IMR-90 (cell line): ENCODE results near the gene TEPSIN. TPM values are rescaled to one million over a fixed set of nuclear protein-coding genes. Genes with fewer than 3 reads are reported as not detected.
A peak's percentile ranks its signal among the peaks of the same experiment; 100 is the strongest.

Source experiments
- ATAC-seq: fragments of 200-7000 bp; cut with Tn5 transposase; 2 replicates; pipeline ENCODE4 v1.9.1; 2020; ENCODE audit warnings: low read depth, mild to moderate bottlenecking, moderate library complexity
- BruUV-seq: library from RNA; stranded (reverse); fragments of 400-500 nt; replicated peaks from 2 replicates; lab custom pipeline; 2021; lab: Mats Ljungman, UMichigan
- CTCF ChIA-PET: fragments of 300-600 bp; formaldehyde crosslinking; extraction: SDS; loops from one replicate; lab custom pipeline; 2021; ENCODE audit warnings: antibody characterized with exemption; lab: Yijun Ruan, JAX
- POLR2A ChIA-PET: fragments of 300-600 bp; sonication (Branson Sonifier 250); formaldehyde crosslinking; loops from one replicate; lab custom pipeline; 2022; ENCODE audit warnings: antibody characterized with exemption; ENCODE audit not compliant: unreplicated experiment; lab: Charles Lee
- DNase-seq: peaks from one replicate; pipeline ENCODE4 v3.0.0; 2013
- H2AFZ ChIP-seq: replicated peaks from 2 replicates; pipeline ENCODE3; 2013; ENCODE audit warnings: low read length, mild to moderate bottlenecking; ENCODE audit not compliant: poor library complexity
- H2AK5ac ChIP-seq: 2 replicates; pipeline ENCODE4 v1.6.1; 2013; ENCODE audit warnings: low read depth, low read length, inconsistent platforms
- H2AK9ac ChIP-seq: replicated peaks from 2 replicates; pipeline ENCODE3; 2013; ENCODE audit warnings: mild to moderate bottlenecking, low read depth, low read length, moderate library complexity; ENCODE audit not compliant: poor library complexity
- H2BK120ac ChIP-seq: 2 replicates; pipeline ENCODE4 v1.6.1; 2013; ENCODE audit warnings: low read depth, low read length, inconsistent platforms
- H2BK15ac ChIP-seq: 3 replicates; pipeline ENCODE4 v1.6.1; 2013; ENCODE audit warnings: low read depth, low read length, inconsistent platforms
- H2BK20ac ChIP-seq: 2 replicates; pipeline ENCODE4 v1.6.1; 2013; ENCODE audit warnings: low read depth, mild to moderate bottlenecking, inconsistent platforms, low read length, moderate library complexity
- H2BK5ac ChIP-seq: 2 replicates; pipeline ENCODE4 v1.6.1; 2013; ENCODE audit warnings: mild to moderate bottlenecking, low read depth, low read length, inconsistent platforms; ENCODE audit not compliant: poor library complexity, severe bottlenecking
- H3K14ac ChIP-seq: replicated peaks from 2 replicates; pipeline ENCODE4 v1.6.1; 2013; ENCODE audit warnings: low read depth, low read length, inconsistent platforms
- H3K18ac ChIP-seq: 2 replicates; pipeline ENCODE4 v1.6.1; 2013; ENCODE audit warnings: low read depth, low read length, control low read depth
- H3K23ac ChIP-seq: 2 replicates; pipeline ENCODE4 v1.6.1; 2013; ENCODE audit warnings: low read depth, low read length, inconsistent platforms
- H3K27ac ChIP-seq: 2 replicates; pipeline ENCODE4 v1.5.1; 2013; ENCODE audit warnings: mild to moderate bottlenecking, control low read depth, low read length; ENCODE audit not compliant: insufficient read depth
- H3K27me3 ChIP-seq: 2 replicates; pipeline ENCODE4 v1.6.1; 2013; ENCODE audit warnings: low read length; ENCODE audit not compliant: control insufficient read depth, insufficient read depth
- H3K36me3 ChIP-seq: 2 replicates; pipeline ENCODE4 v1.6.1; 2013; ENCODE audit warnings: low read length, mixed read lengths; ENCODE audit not compliant: control insufficient read depth, insufficient read depth
- H3K4ac ChIP-seq: 2 replicates; pipeline ENCODE4 v1.6.1; 2013; ENCODE audit warnings: low read depth, low read length, inconsistent platforms
- H3K4me1 ChIP-seq: 2 replicates; pipeline ENCODE4 v1.6.1; 2013; ENCODE audit warnings: low read length, mixed read lengths; ENCODE audit not compliant: control insufficient read depth, insufficient read depth
- H3K4me2 ChIP-seq: 2 replicates; pipeline ENCODE4 v1.6.1; 2013; ENCODE audit warnings: low read depth, mild to moderate bottlenecking, control low read depth, low read length, moderate library complexity
- H3K4me3 ChIP-seq: 2 replicates; pipeline ENCODE4 v1.5.1; 2013; ENCODE audit warnings: low read depth, mild to moderate bottlenecking, control low read depth, low read length, moderate library complexity; ENCODE audit not compliant: insufficient read depth
- H3K56ac ChIP-seq: 2 replicates; pipeline ENCODE4 v1.6.1; 2013; ENCODE audit warnings: low read length, inconsistent platforms; ENCODE audit not compliant: insufficient read depth; ENCODE audit errors: extremely low read depth
- H3K79me1 ChIP-seq, 2 experiments: 2 replicates each; pipeline ENCODE4 v1.6.1; 2013; ENCODE audit warnings: low read length in 2 of 2, inconsistent platforms in 1 of 2, low read depth in 1 of 2
- H3K9ac ChIP-seq: 2 replicates; pipeline ENCODE4 v1.6.1; 2013; ENCODE audit warnings: low read depth, low read length, control low read depth
- H3K9me1 ChIP-seq: 2 replicates; pipeline ENCODE4 v1.6.1; 2013; ENCODE audit warnings: low read length, inconsistent platforms; ENCODE audit not compliant: insufficient read depth
- H3K9me3 ChIP-seq: 2 replicates; pipeline ENCODE4 v1.6.1; 2013; ENCODE audit warnings: low read length; ENCODE audit not compliant: control insufficient read depth, insufficient read depth
- H4K20me1 ChIP-seq: 2 replicates; pipeline ENCODE4 v1.6.1; 2013; ENCODE audit warnings: low read length, inconsistent platforms; ENCODE audit not compliant: insufficient read depth
- H4K5ac ChIP-seq: 2 replicates; pipeline ENCODE4 v1.6.1; 2013; ENCODE audit warnings: mild to moderate bottlenecking, low read depth, low read length, control low read depth
- H4K8ac ChIP-seq, 2 experiments: 2 replicates each; pipeline ENCODE4 v1.6.1; 2013; ENCODE audit warnings: low read depth in 2 of 2, low read length in 2 of 2, control low read depth in 1 of 2, inconsistent platforms in 1 of 2
- H4K91ac ChIP-seq: 2 replicates; pipeline ENCODE4 v1.6.1; 2013; ENCODE audit warnings: low read depth, low read length, inconsistent platforms; ENCODE audit not compliant: insufficient read depth
- BHLHE40 ChIP-seq: fragments of 150-350 bp; IDR thresholded peaks from 2 replicates; pipeline ENCODE4 v1.6.1; 2016; ENCODE audit warnings: mild to moderate bottlenecking, low read depth, low read length
- CEBPB ChIP-seq: IDR thresholded peaks from 2 replicates; pipeline ENCODE4 v1.6.1; 2012; ENCODE audit warnings: low read depth, low read length, improper control_type of control experiment
- CHD1 ChIP-seq: IDR thresholded peaks from 2 replicates; pipeline ENCODE4 v1.6.1; 2012; ENCODE audit warnings: low read depth, low read length, improper control_type of control experiment
- FOS ChIP-seq: fragments of 150-350 bp; IDR thresholded peaks from 2 replicates; pipeline ENCODE4 v1.6.1; 2016; ENCODE audit warnings: low read depth, low read length
- MAFK ChIP-seq: IDR thresholded peaks from 2 replicates; pipeline ENCODE4 v1.6.1; 2012; ENCODE audit warnings: low read depth, low read length, improper control_type of control experiment
- MAZ ChIP-seq: IDR thresholded peaks from 2 replicates; pipeline ENCODE4 v1.6.1; 2012; ENCODE audit warnings: low read depth, mild to moderate bottlenecking, low read length, improper control_type of control experiment, moderate library complexity, borderline replicate concordance
- MXI1 ChIP-seq: IDR thresholded peaks from 2 replicates; pipeline ENCODE4 v1.6.1; 2012; ENCODE audit warnings: low read depth, mild to moderate bottlenecking, low read length, moderate library complexity, borderline replicate concordance
- NFE2L2 ChIP-seq: fragments of 150-350 bp; IDR thresholded peaks from 2 replicates; pipeline ENCODE4 v1.6.1; 2016; ENCODE audit warnings: low read depth, mild to moderate bottlenecking, low read length
- POLR2A ChIP-seq: IDR thresholded peaks from 2 replicates; pipeline ENCODE4 v1.6.1; 2012; ENCODE audit warnings: mild to moderate bottlenecking, low read depth, low read length
- RAD21 ChIP-seq: IDR thresholded peaks from 2 replicates; pipeline ENCODE4 v1.6.1; 2012; ENCODE audit warnings: low read length, improper control_type of control experiment
- RCOR1 ChIP-seq: IDR thresholded peaks from 2 replicates; pipeline ENCODE4 v1.6.1; 2012; ENCODE audit warnings: mild to moderate bottlenecking, low read length, improper control_type of control experiment; ENCODE audit not compliant: insufficient replicate concordance
- RFX5 ChIP-seq: IDR thresholded peaks from 2 replicates; pipeline ENCODE4 v1.8.0; 2012; ENCODE audit warnings: low read depth, mild to moderate bottlenecking, low read length, moderate library complexity
- SMC3 ChIP-seq: fragments of 150-350 bp; IDR thresholded peaks from 2 replicates; pipeline ENCODE4 v1.6.1; 2016; ENCODE audit warnings: low read depth, mild to moderate bottlenecking, antibody characterized with exemption, low read length, moderate library complexity
- WGBS, 2 experiments: methylation state at CpG; one replicate each; pipeline versions ENCODE4 v1.1.5 to v1.1.7; 2013; ENCODE audit warnings: missing lambda C conversion rate in 2 of 2; ENCODE audit not compliant: insufficient read length in 1 of 2; ENCODE audit errors: extremely low coverage in 2 of 2; 5-methylcytosine and 5-hydroxymethylcytosine counted together
- dilution Hi-C: fragments of 300-500 bp; cut with HindIII; formaldehyde crosslinking; loops from one replicate; pipeline ENCODE4 v1.14.3; 2018; ENCODE audit warnings: low sequenced_read_pairs; ENCODE audit not compliant: unreplicated experiment
- in situ Hi-C: fragments of 300-500 bp; cut with MboI; formaldehyde crosslinking; loops from 3 replicates; pipeline ENCODE4 v1.14.3; 2019; ENCODE audit warnings: low sequenced_read_pairs, inconsistent platforms, mixed read lengths
- intact Hi-C: fragments of 100-400 bp; cut with micrococcal nuclease; formaldehyde crosslinking; loops from 2 replicates; pipeline ENCODE4 v1.10.0; 2022
- polyA plus RNA-seq, 3 experiments: library from polyadenylated mRNA; depleted of rRNA; stranded (reverse); fragments of >200 nt; gene quantifications; 2 replicates each; pipeline ENCODE4 v1.2.3, GENCODE V29; 2012; ENCODE audit warnings: low replicate concordance in 1 of 3
- total RNA-seq: library from RNA; depleted of rRNA; stranded (reverse); fragments of >200 nt; gene quantifications from 2 replicates; pipeline ENCODE4 v1.2.3, GENCODE V29; 2012
- TF ChIP-seq, protein P1 (sequence below): conservative IDR thresholded peaks from 2 replicates; pipeline ENCODE4 v1.5.1; 2012; ENCODE audit warnings: mild to moderate bottlenecking, low read depth, low read length, improper control_type of control experiment
- TF ChIP-seq, protein P2 (sequence below): fragments of 150-350 bp; IDR thresholded peaks from 2 replicates; pipeline ENCODE4 v1.6.1; 2016; ENCODE audit warnings: low read depth, mild to moderate bottlenecking, low read length, moderate library complexity, borderline replicate concordance

TEPSIN gene
- total and polyA plus RNA-seq, 2 of the 4 experiments (the other 2 are of a cell fraction), result 3.2 to 28.1 TPM

DNA sequence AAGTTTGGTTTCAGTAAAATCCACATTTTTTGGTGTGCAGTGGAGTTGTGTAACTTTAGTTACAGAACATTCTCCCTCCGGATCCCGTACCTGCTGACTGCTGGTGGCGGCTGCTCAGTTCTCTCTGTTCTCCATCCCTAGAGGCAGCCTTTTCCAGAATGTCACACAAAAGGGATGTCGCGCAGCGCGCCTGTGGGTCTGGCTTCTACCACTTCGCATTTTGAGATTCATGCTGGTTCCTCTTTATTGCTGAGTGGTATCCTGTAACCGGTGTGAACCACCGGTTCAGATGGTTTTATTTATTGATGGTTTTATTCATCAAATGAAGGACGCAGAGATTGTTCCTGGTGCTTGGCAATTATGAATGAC, 15.1 kb downstream of the TEPSIN start:
- Histone ChIP-seq H2BK15ac (no peak overlapping the region), H3K56ac (no peak overlapping the region), H2BK5ac (no peak overlapping the region), H2AK5ac (no peak overlapping the region), H3K4me3 (peak overlapping the region; percentile 49; the same call in 1 of the 2 replicates), H4K8ac (peak overlapping the region; percentile 57 to 74; a peak in 1 of 4 replicates), H3K4ac (no peak overlapping the region), H2AK9ac (peak overlapping the region; percentile 43), H3K14ac (no peak overlapping the region), H2BK20ac (no peak overlapping the region), H3K4me2 (peak overlapping the region; percentile 95), H3K27me3 (no peaks in the 10 kb centered on the region), H2BK120ac (no peak overlapping the region), H3K23ac (no peak overlapping the region), H4K91ac (no peak overlapping the region), H3K27ac (no peak overlapping the region), H4K5ac (no peak overlapping the region), H3K79me1 (peaks cover 11 to 17% of the 10 kb centered on the region in 2 experiments; a peak in 3 of 4 replicates), H3K9me1 (no peaks in the 10 kb centered on the region; the same call in none of the 2 replicates), H3K18ac (no peak overlapping the region), H3K36me3 (peaks cover 8% of the 10 kb centered on the region; the same call in 1 of the 2 replicates), H2AFZ (peak overlapping the region; percentile 95), H3K9ac (no peak overlapping the region), H3K4me1 (peaks cover 8% of the 10 kb centered on the region; the same call in 1 of the 2 replicates), H3K9me3 (peaks cover 3% of the 10 kb centered on the region; the same call in 1 of the 2 replicates), H4K20me1 (no peaks in the 10 kb centered on the region)
- intact Hi-C loops, result loop anchor here (5.0 kb wide), 1 partner anchor 81 kb away; no protein-coding TSS in a partner anchor
- ChIA-PET CTCF (no interaction called here), POLR2A (interaction anchor here (0.6 kb wide), 1 partner anchor 83 kb away, joined by 3 read pairs; no protein-coding TSS in a partner anchor)
- ATAC-seq (no peak), DNase-seq (no peak)
- WGBS, 2 experiments, result no CpG with 5 or more reads among the region's 11 CpGs
- dilution Hi-C loops, result no loop called here
- BruUV-seq, result no TSS peak
- TF ChIP-seq FOS, result no peak
- TF ChIP-seq BHLHE40, result no peak
- no peak for TF ChIP-seq RAD21
- no peak for TF ChIP-seq RFX5
- no peak for TF ChIP-seq RCOR1
- no peak for TF ChIP-seq CEBPB
- no peak for TF ChIP-seq MAZ
- no peak for TF ChIP-seq POLR2A
- no peak for TF ChIP-seq MAFK
- TF ChIP-seq MXI1, result no peak
- TF ChIP-seq NFE2L2, result no peak
- TF ChIP-seq, protein P1, sequence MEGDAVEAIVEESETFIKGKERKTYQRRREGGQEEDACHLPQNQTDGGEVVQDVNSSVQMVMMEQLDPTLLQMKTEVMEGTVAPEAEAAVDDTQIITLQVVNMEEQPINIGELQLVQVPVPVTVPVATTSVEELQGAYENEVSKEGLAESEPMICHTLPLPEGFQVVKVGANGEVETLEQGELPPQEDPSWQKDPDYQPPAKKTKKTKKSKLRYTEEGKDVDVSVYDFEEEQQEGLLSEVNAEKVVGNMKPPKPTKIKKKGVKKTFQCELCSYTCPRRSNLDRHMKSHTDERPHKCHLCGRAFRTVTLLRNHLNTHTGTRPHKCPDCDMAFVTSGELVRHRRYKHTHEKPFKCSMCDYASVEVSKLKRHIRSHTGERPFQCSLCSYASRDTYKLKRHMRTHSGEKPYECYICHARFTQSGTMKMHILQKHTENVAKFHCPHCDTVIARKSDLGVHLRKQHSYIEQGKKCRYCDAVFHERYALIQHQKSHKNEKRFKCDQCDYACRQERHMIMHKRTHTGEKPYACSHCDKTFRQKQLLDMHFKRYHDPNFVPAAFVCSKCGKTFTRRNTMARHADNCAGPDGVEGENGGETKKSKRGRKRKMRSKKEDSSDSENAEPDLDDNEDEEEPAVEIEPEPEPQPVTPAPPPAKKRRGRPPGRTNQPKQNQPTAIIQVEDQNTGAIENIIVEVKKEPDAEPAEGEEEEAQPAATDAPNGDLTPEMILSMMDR, result no peak
- TF ChIP-seq, protein P2, sequence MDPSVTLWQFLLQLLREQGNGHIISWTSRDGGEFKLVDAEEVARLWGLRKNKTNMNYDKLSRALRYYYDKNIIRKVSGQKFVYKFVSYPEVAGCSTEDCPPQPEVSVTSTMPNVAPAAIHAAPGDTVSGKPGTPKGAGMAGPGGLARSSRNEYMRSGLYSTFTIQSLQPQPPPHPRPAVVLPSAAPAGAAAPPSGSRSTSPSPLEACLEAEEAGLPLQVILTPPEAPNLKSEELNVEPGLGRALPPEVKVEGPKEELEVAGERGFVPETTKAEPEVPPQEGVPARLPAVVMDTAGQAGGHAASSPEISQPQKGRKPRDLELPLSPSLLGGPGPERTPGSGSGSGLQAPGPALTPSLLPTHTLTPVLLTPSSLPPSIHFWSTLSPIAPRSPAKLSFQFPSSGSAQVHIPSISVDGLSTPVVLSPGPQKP, result no peak
- no peak for TF ChIP-seq SMC3
- TF ChIP-seq CHD1, result no peak
- in situ Hi-C loops, result no loop called here
